HCT116 (cell line): ENCODE data around the gene CYP11A1. TPM values are rescaled to one million over a fixed set of nuclear protein-coding genes. Genes with fewer than 3 reads are reported as not detected.

Experiments
- ATAC-seq: fragments of 200-7000 bp; cut with Tn5 transposase; 2 replicates; pipeline ENCODE4 v1.9.1; 2020; ENCODE audit warnings: mild to moderate bottlenecking, moderate library complexity
- BruUV-seq: library from RNA; stranded (reverse); fragments of 400-500 nt; replicated peaks from 2 replicates; lab custom pipeline; 2021; lab: Mats Ljungman, UMichigan
- CTCF ChIA-PET: fragments of 300-600 bp; sonication (Branson Sonifier 250); formaldehyde crosslinking; loops from one replicate; lab custom pipeline; 2021; ENCODE audit warnings: antibody characterized with exemption; lab: Charles Lee
- POLR2A ChIA-PET: fragments of 300-600, 350-600 bp; sonication (Branson Sonifier 250); formaldehyde crosslinking; loops from one replicate; lab custom pipeline; 2021; ENCODE audit warnings: antibody characterized with exemption; lab: Charles Lee
- RAD21 ChIA-PET, 2 experiments: fragments of 300-600 bp; sonication (Branson Sonifier 250); formaldehyde crosslinking; loops; one replicate each; lab custom pipeline; 2023; ENCODE audit warnings: low total read pairs in 2 of 2; ENCODE audit not compliant: uncharacterized antibody in 2 of 2, unreplicated experiment in 2 of 2, low non-redundant PET in 1 of 2; lab: Charles Lee
- DNase-seq: peaks from one replicate; pipeline ENCODE4 v3.0.0-alpha.2; 2010; ENCODE audit warnings: low read depth, low spot score
- H2AFZ ChIP-seq: fragments of 200-600 bp; shearing (Covaris generic), sonication (generic); 2 replicates; pipeline ENCODE4 v1.6.1; 2017; ENCODE audit warnings: low read depth, mixed run types, mixed read lengths, antibody characterized with exemption, low read length; ENCODE audit not compliant: poor library complexity, severe bottlenecking
- H3K27ac ChIP-seq: 2 replicates; pipeline ENCODE4 v1.5.1; 2012; ENCODE audit warnings: low read depth, low read length
- H3K27me3 ChIP-seq: fragments of 200-600 bp; sonication (generic); 2 replicates; pipeline ENCODE4 v1.6.1; 2016; ENCODE audit warnings: mixed run types, low read length, mixed read lengths; ENCODE audit not compliant: insufficient read depth
- H3K36me3 ChIP-seq, 2 experiments: fragments of 200-500 bp in 1 of 2; fragments of 200-600 bp in 1 of 2; sonication (Bioruptor generic) in 1 of 2; sonication (generic) in 1 of 2; 2 replicates each; pipeline versions ENCODE4 v1.5.1 to v1.6.1; 2014 to 2016; ENCODE audit warnings: low read length in 2 of 2, inconsistent platforms in 1 of 2, mixed read lengths in 1 of 2, mixed run types in 1 of 2; ENCODE audit not compliant: insufficient read depth in 2 of 2, control insufficient read depth in 1 of 2
- H3K4me1 ChIP-seq, 2 experiments: fragments of 200-600 bp in 1 of 2; sonication (generic) in 1 of 2; 2 replicates each; pipeline versions ENCODE4 v1.5.1 to v1.6.1; 2012 to 2017; ENCODE audit warnings: low read length in 2 of 2, inconsistent platforms in 1 of 2, mild to moderate bottlenecking in 1 of 2, mixed read lengths in 1 of 2, mixed run types in 1 of 2, moderate library complexity in 1 of 2; ENCODE audit not compliant: insufficient read depth in 2 of 2, control insufficient read depth in 1 of 2
- H3K4me2 ChIP-seq: fragments of 200-600 bp; sonication (generic); 2 replicates; pipeline ENCODE4 v1.6.1; 2017; ENCODE audit warnings: mixed run types, low read length, mixed read lengths
- H3K4me3 ChIP-seq, 2 experiments: fragments of 200-600 bp in 1 of 2; sonication (generic) in 1 of 2; replicated peaks in 1 of 2; 2 replicates each; pipeline ENCODE4 v1.5.1; 2011 to 2016; ENCODE audit warnings: low read length in 2 of 2, control low read depth in 1 of 2, low read depth in 1 of 2, mild to moderate bottlenecking in 1 of 2, mixed read lengths in 1 of 2, mixed run types in 1 of 2
- H3K79me2 ChIP-seq: fragments of 200-600 bp; sonication (generic); 2 replicates; pipeline ENCODE4 v1.6.1; 2017; ENCODE audit warnings: mild to moderate bottlenecking, mixed run types, low read length, moderate library complexity, mixed read lengths; ENCODE audit not compliant: insufficient read depth
- H3K9ac ChIP-seq: fragments of 200-600 bp; sonication (generic); 2 replicates; pipeline ENCODE4 v1.6.1; 2016; ENCODE audit warnings: low read length, mixed read lengths
- H3K9me2 ChIP-seq: fragments of 200-600 bp; sonication (generic), shearing (Covaris generic); 2 replicates; pipeline ENCODE4 v1.6.1; 2017; ENCODE audit warnings: mixed run types, mild to moderate bottlenecking, moderate library complexity; ENCODE audit not compliant: insufficient read depth
- H3K9me3 ChIP-seq, 2 experiments: fragments of 200-500 bp in 1 of 2; fragments of 200-600 bp in 1 of 2; sonication (Bioruptor generic) in 1 of 2; sonication (generic) in 1 of 2; 2 replicates each; pipeline ENCODE4 v1.6.1; 2014 to 2017; ENCODE audit warnings: low read length in 2 of 2, mixed read lengths in 2 of 2, inconsistent platforms in 1 of 2, low read depth in 1 of 2, mild to moderate bottlenecking in 1 of 2, mixed run types in 1 of 2, moderate library complexity in 1 of 2; ENCODE audit not compliant: control insufficient read depth in 1 of 2, insufficient read depth in 1 of 2
- H4K20me1 ChIP-seq: fragments of 200-600 bp; sonication (generic), shearing (Covaris generic); 2 replicates; pipeline ENCODE4 v1.6.1; 2017; ENCODE audit warnings: mixed run types, mild to moderate bottlenecking, moderate library complexity; ENCODE audit not compliant: insufficient read depth
- CEBPB ChIP-seq: IDR thresholded peaks from 2 replicates; pipeline ENCODE4 v1.6.1; 2012; ENCODE audit warnings: low read depth
- ELF1 ChIP-seq: IDR thresholded peaks from 2 replicates; pipeline ENCODE4 v1.6.1; 2012; ENCODE audit warnings: low read depth, borderline replicate concordance
- FOSL1 ChIP-seq: IDR thresholded peaks from 2 replicates; pipeline ENCODE4 v1.6.1; 2012; ENCODE audit warnings: low read depth
- POLR2AphosphoS5 ChIP-seq: IDR thresholded peaks from 2 replicates; pipeline ENCODE4 v1.6.1; 2011; ENCODE audit warnings: mild to moderate bottlenecking, low read depth, low read length, moderate library complexity
- RAD21 ChIP-seq: IDR thresholded peaks from 2 replicates; pipeline ENCODE4 v1.6.1; 2012; ENCODE audit warnings: low read depth, mild to moderate bottlenecking
- SIN3A ChIP-seq: IDR thresholded peaks from 2 replicates; pipeline ENCODE4 v1.6.1; 2012; ENCODE audit warnings: low read depth
- SRF ChIP-seq: IDR thresholded peaks from 2 replicates; pipeline ENCODE4 v1.6.1; 2012; ENCODE audit warnings: low read depth
- TCF7L2 ChIP-seq: IDR thresholded peaks from 2 replicates; pipeline ENCODE4 v1.7.0; 2011; ENCODE audit warnings: borderline replicate concordance, inconsistent platforms; ENCODE audit not compliant: insufficient read depth, insufficient read length; ENCODE audit errors: extremely low read depth
- intact Hi-C: fragments of 100-400 bp; cut with micrococcal nuclease; formaldehyde crosslinking; loops from 2 replicates; pipeline ENCODE4 v1.10.0; 2022
- total RNA-seq: library from RNA; stranded (reverse); gene quantifications from one replicate; pipeline ENCODE4 v1.2.1, GENCODE V29; 2021; ENCODE audit not compliant: unreplicated experiment
- TF ChIP-seq, protein P1 (sequence below), 3 experiments: fragments of 200-600 bp in 1 of 3; sonication (generic) in 1 of 3; IDR thresholded peaks in 2 of 3; conservative IDR thresholded peaks in 1 of 3; 2 replicates each; pipeline ENCODE4 v1.5.1; 2012 to 2017; ENCODE audit warnings: low read depth in 2 of 3, low read length in 2 of 3, antibody characterized with exemption in 1 of 3, borderline replicate concordance in 1 of 3, control low read depth in 1 of 3, mild to moderate bottlenecking in 1 of 3, mixed read lengths in 1 of 3, mixed run types in 1 of 3, moderate library complexity in 1 of 3; ENCODE audit not compliant: insufficient read depth in 1 of 3
- TF ChIP-seq, protein P2 (sequence below): IDR thresholded peaks from 2 replicates; pipeline ENCODE4 v1.6.1; 2012; ENCODE audit warnings: low read depth
- TF ChIP-seq, protein P3 (sequence below): IDR thresholded peaks from 2 replicates; pipeline ENCODE4 v1.6.1; 2012

Gene CYP11A1
- total RNA-seq, 1 experiment from 2014 or later: 0.57 TPM

DNA sequence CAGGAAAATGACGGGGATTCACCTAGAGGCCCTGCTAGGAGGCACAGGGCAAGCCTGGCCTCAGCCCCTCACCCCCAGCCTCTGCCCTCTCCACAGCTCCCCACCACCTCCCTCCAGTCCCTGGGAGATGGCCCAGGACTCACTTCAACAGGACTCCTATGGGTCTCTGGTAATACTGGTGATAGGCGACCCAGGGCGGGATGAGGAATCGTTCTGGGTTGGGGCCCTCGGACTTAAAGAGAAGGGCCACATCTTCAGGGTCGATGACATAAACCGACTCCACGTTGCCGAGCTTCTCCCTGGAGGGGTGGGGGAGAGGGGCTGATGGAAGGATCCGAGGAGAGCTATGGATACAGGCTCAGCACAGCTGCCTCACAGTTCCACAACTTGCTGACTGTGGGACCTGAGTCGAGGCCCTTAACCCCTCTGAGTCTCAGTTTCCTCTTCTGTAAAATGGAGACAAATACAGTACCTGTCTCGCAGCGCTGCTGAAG lies 19.6 kb downstream of the CYP11A1 start:
- Histone ChIP-seq H3K9me3 (no peaks in the 10 kb centered on the region), H3K27ac (no peak overlapping the region), H4K20me1 (no peaks in the 10 kb centered on the region), H3K36me3 (no peaks in the 10 kb centered on the region), H3K4me2 (no peak overlapping the region), H3K9me2 (no peaks in the 10 kb centered on the region), H2AFZ (no peak overlapping the region), H3K9ac (no peak overlapping the region), H3K27me3 (no peaks in the 10 kb centered on the region), H3K4me1 (peaks cover 0 to 6% of the 10 kb centered on the region in 2 experiments; a peak in 1 of 4 replicates), H3K4me3 (no peak overlapping the region), H3K79me2 (no peaks in the 10 kb centered on the region)
- ChIA-PET POLR2A (no interaction called here), CTCF (no interaction called here), RAD21 (no interaction called here)
- no peak for TF ChIP-seq SRF
- no peak for TF ChIP-seq TCF7L2
- no peak for TF ChIP-seq RAD21
- TF ChIP-seq SIN3A: no peak
- no peak for TF ChIP-seq ELF1
- TF ChIP-seq CEBPB: no peak
- TF ChIP-seq POLR2AphosphoS5: no peak
- TF ChIP-seq, protein P1, sequence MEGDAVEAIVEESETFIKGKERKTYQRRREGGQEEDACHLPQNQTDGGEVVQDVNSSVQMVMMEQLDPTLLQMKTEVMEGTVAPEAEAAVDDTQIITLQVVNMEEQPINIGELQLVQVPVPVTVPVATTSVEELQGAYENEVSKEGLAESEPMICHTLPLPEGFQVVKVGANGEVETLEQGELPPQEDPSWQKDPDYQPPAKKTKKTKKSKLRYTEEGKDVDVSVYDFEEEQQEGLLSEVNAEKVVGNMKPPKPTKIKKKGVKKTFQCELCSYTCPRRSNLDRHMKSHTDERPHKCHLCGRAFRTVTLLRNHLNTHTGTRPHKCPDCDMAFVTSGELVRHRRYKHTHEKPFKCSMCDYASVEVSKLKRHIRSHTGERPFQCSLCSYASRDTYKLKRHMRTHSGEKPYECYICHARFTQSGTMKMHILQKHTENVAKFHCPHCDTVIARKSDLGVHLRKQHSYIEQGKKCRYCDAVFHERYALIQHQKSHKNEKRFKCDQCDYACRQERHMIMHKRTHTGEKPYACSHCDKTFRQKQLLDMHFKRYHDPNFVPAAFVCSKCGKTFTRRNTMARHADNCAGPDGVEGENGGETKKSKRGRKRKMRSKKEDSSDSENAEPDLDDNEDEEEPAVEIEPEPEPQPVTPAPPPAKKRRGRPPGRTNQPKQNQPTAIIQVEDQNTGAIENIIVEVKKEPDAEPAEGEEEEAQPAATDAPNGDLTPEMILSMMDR (IDR thresholded peaks at IDR 0.05 in 2 of 3, conservative IDR thresholded peaks at IDR 0.05 in 1 of 3; ENCODE audit: borderline replicate concordance in 1 of 3, insufficient read depth in 1 of 3, low read depth in 2 of 3, low read length in 2 of 3): no peak
- no peak for DNase-seq
- BruUV-seq: no TSS peak
- intact Hi-C loops: no loop called here
- ATAC-seq: no peak

DNA sequence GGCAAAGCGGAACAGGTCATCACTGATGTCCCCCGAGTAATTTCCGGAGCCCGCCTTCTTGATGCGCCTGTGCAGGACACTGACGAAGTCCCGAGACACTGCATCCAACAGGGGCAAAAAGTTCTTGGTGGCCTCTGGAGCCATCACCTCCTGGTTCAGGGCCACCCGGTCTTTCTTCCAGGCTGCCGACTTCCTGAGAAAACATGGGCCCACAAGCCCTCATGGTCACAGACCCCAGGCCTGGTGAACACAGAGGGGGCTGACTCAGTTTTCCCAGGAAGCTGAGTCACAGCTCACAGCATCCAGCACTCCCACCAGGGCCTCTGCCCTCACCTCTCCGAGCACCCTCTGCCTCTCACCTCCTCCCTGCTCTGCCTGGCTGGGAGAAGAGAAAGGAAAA lies 22.4 kb downstream of the CYP11A1 start:
- H3K79me2 ChIP-seq: no peaks in the 10 kb centered on the region
- no peak overlapping the region for H3K9ac ChIP-seq
- no peak overlapping the region for H3K27ac ChIP-seq
- ATAC-seq: no peak
- no peaks in the 10 kb centered on the region for H3K36me3 ChIP-seq
- POLR2A ChIA-PET: no interaction called here
- no peaks in the 10 kb centered on the region for H3K27me3 ChIP-seq
- no peaks in the 10 kb centered on the region for H3K9me3 ChIP-seq
- no peak overlapping the region for H3K4me2 ChIP-seq
- H2AFZ ChIP-seq: no peak overlapping the region
- intact Hi-C loops: no loop called here
- TF ChIP-seq, protein P2, sequence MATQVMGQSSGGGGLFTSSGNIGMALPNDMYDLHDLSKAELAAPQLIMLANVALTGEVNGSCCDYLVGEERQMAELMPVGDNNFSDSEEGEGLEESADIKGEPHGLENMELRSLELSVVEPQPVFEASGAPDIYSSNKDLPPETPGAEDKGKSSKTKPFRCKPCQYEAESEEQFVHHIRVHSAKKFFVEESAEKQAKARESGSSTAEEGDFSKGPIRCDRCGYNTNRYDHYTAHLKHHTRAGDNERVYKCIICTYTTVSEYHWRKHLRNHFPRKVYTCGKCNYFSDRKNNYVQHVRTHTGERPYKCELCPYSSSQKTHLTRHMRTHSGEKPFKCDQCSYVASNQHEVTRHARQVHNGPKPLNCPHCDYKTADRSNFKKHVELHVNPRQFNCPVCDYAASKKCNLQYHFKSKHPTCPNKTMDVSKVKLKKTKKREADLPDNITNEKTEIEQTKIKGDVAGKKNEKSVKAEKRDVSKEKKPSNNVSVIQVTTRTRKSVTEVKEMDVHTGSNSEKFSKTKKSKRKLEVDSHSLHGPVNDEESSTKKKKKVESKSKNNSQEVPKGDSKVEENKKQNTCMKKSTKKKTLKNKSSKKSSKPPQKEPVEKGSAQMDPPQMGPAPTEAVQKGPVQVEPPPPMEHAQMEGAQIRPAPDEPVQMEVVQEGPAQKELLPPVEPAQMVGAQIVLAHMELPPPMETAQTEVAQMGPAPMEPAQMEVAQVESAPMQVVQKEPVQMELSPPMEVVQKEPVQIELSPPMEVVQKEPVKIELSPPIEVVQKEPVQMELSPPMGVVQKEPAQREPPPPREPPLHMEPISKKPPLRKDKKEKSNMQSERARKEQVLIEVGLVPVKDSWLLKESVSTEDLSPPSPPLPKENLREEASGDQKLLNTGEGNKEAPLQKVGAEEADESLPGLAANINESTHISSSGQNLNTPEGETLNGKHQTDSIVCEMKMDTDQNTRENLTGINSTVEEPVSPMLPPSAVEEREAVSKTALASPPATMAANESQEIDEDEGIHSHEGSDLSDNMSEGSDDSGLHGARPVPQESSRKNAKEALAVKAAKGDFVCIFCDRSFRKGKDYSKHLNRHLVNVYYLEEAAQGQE: no peak
- TF ChIP-seq, protein P1 (IDR thresholded peaks at IDR 0.05 in 2 of 3, conservative IDR thresholded peaks at IDR 0.05 in 1 of 3; ENCODE audit: borderline replicate concordance in 1 of 3, insufficient read depth in 1 of 3, low read depth in 2 of 3, low read length in 2 of 3): no peak
- no peak for TF ChIP-seq ELF1
- no peak for TF ChIP-seq RAD21
- TF ChIP-seq, protein P3, sequence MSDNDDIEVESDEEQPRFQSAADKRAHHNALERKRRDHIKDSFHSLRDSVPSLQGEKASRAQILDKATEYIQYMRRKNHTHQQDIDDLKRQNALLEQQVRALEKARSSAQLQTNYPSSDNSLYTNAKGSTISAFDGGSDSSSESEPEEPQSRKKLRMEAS: no peak
- TF ChIP-seq FOSL1: no peak
- RAD21 ChIA-PET: no interaction called here
- CTCF ChIA-PET: no interaction called here
- DNase-seq: no peak
- H4K20me1 ChIP-seq: no peaks in the 10 kb centered on the region
- no TSS peak for BruUV-seq
- H3K9me2 ChIP-seq: no peaks in the 10 kb centered on the region
- no peak overlapping the region for H3K4me3 ChIP-seq
- H3K4me1 ChIP-seq: peaks cover 0 to 6% of the 10 kb centered on the region in 2 experiments; a peak in 1 of 4 replicates
